ENCODE measurements around the gene NLRP3.
"Not testable (repeated sequence)": the region's sequence is repeated elsewhere in the genome, so short reads cannot be mapped to it uniquely, and the experiment has no call there.

Gene NLRP3

GRCh38 chr1:247390996-247391395, 25.0 kb upstream of the NLRP3 start:
- DNase-seq: no peak

DNA sequence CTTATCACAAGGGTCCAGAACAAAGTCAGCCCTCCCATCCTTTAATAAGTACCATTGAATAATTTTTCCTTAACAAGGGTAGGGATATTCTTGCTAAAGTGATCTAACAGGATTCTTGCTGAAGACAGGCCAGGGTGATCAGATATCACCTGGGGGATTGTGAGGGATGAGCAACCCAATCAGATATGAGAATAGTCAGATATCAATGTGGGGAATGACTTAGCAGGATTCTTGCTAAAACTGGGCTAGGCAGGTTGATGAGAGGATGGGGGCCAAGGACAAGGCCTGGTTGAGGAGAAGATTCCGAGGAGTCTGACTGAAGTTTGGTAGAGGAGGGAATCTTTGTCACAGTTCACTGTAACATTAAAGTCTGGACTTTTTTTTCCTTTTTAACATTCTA, 23.9 kb upstream of the NLRP3 start:
- DNase-seq: no peak

- not testable (repeated sequence) for DNase-seq
These were observed 20.9 kb upstream of the NLRP3 start for GRCh38 chr1:247395075-247395474.

- no peak for DNase-seq
These were observed 15.3 kb upstream of the NLRP3 start for GRCh38 chr1:247400685-247401084.

- DNase-seq: peak; percentile 50 to 76 (median 70)
These were observed 14.5 kb upstream of the NLRP3 start for GRCh38 chr1:247401310-247402119.

- DNase-seq: peak; percentile 58 to 81 (median 75)
These were observed 13.8 kb upstream of the NLRP3 start for GRCh38 chr1:247402120-247402675.

GRCh38 chr1:247406014-247406656, 9.8 kb upstream of the NLRP3 start:
- no peak for DNase-seq

- DNase-seq: peak; percentile 81 to 95 (median 88)
These were observed 8.8 kb upstream of the NLRP3 start for GRCh38 chr1:247407180-247407616.

- DNase-seq: peak; percentile 48 to 76 (median 53)
These were observed 7.9 kb upstream of the NLRP3 start for GRCh38 chr1:247408100-247408499.

DNA sequence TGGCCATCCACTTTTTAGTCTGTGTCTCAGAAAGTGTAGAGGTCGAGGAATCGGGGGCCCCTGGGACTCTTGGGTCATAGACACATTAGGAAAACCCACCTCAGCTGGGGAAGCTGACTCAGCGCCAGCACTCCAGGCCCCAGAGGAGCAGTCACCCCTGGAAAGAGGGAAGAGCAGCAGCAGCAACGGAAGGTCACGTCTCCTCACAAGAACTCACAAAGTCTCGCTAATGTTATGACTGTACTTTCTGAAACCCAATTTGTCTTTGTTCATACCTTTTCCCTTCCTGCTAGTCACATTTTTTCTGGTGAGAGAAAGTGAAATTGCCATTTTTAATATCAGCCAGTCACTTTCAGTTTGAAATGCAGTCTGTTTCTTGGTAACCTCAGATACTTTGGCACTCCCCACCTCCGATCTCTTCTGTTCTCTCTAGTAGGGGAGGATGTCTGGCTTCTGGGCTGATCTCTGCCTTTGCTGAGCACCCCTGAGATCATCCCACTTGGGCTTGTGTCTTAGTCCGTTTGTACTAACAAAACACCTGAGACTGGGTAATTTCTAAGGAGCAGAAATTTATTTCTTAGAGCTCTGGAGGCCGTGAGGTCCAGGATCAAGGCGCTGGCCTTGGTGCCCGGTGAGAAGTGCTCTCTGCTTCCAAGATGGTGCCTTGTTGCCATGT, 6.0 kb upstream of the NLRP3 start:
- peak; percentile 68 to 81 (median 74) for DNase-seq

GRCh38 chr1:247411621-247412327, 4.2 kb upstream of the NLRP3 start:
- peak; percentile 78 to 86 (median 86) for DNase-seq

- peak; percentile 69 to 92 (median 88) for DNase-seq
These were observed 1.9 kb downstream of the NLRP3 start for GRCh38 chr1:247417831-247418230.

GRCh38 chr1:247419336-247419735, 3.4 kb downstream of the NLRP3 start:
- DNase-seq: peak; percentile 35 to 56 (median 44)

DNA sequence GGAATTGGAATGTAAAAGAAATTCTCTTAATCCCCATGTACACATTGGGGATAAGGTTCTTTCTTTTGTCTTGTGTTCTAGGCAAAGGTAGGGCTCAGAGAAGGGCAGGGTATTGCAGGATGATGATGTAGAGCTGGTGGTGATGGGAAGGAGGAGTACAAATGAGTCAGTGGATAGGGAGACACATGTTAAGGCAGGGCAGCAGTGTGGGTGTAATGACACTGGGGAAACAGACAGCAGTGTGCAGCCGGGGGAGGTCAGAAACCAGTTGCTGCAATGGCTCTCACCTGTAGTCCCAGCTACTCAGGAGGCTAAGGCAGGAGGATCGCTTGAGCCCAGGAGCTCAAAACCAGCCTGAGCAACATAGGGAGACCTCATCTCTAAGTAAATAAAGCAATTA, 5.1 kb downstream of the NLRP3 start:
- DNase-seq: peak; percentile 67 to 78 (median 76)

- DNase-seq: no peak
These were observed 13.5 kb downstream of the NLRP3 start for GRCh38 chr1:247429496-247429895.

- peak; percentile 35 to 54 (median 39) for DNase-seq
These were observed 14.5 kb downstream of the NLRP3 start for GRCh38 chr1:247430434-247430833.

DNA sequence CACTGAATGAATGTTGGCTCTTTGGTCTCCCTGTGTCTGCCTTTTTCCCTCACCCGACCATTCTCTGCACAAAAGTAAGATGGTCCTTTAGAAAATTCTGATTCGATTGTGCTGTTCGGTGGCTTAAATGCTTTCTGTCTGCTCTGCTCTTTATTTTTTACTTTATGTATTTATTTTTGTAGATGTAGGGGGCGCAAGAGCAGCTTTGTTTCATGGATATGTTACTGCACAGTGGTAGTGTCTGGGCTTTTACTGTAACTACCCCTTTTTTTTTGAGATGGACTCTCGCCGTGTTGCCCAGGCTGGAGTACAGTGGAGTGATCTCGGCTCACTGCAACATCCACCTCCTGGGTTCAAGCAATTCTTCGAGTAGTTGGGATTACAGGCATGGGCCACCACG, 15.7 kb downstream of the NLRP3 start:
- peak in 1 of 3 donors; percentile 36 for DNase-seq

DNA sequence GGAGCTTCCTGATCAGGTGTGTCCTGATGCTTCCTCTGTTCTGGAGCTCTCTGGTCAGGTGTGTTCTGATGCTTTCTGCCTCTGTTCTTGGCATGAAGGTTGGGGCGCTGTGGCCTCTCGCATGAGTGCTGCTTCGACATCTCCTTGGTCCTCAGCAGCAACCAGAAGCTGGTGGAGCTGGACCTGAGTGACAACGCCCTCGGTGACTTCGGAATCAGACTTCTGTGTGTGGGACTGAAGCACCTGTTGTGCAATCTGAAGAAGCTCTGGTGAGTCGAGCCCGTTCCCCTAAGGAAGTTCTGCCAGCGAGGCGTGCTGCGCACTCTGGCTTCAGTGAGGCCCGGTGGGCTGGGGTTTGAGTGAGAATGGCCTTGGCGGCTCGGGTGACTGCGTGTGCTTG, 18.0 kb downstream of the NLRP3 start:
- DNase-seq: peak; percentile 70 to 72 (median 70)

DNA sequence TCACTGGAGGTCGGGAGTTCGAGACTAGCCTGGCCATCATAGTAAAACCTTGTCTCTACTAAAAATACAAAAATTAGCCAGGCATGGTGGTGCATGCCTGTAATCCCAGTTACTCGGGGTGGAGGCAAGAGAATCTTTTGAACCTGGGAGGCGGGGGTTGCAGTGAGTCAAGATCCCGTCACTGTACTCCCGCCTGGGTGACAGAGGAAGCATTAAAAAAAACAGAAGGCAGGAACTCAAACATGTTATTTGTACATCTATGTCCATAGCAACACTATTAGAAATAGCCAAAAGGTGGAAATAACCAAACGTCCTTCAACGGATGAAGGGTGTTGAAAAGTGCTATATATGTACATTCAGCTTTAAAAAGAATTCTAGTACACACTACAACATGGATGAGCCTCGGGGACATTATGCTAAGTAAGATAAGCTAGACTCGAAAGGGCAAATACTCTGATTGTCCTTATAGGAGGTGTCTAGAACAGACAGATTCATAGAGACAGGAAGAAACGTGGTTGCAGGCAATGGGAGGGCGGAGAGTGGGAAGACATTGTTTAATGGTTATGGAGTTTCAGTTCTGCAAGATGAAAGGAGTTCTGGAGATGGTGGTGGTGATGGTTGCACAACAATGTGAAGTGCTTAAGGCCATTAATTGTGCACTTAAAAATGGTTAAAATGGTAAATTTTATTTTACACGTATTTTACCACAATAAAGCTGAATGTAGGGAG, 19.2 kb downstream of the NLRP3 start:
- DNase-seq: peak; percentile 63 to 75 (median 70)

DNA sequence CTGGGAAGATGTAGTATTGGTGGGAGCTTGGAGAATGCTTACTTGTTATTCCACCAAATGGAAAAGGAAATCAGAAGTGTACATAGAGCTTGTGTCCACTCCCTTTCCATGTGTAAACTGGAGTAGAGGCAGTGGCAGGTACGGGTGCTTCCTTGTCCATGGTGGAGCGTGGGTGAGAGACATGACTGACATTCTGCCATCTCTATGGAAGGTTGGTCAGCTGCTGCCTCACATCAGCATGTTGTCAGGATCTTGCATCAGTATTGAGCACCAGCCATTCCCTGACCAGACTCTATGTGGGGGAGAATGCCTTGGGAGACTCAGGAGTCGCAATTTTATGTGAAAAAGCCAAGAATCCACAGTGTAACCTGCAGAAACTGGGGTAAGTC, 19.8 kb downstream of the NLRP3 start:
- no peak for DNase-seq

DNA sequence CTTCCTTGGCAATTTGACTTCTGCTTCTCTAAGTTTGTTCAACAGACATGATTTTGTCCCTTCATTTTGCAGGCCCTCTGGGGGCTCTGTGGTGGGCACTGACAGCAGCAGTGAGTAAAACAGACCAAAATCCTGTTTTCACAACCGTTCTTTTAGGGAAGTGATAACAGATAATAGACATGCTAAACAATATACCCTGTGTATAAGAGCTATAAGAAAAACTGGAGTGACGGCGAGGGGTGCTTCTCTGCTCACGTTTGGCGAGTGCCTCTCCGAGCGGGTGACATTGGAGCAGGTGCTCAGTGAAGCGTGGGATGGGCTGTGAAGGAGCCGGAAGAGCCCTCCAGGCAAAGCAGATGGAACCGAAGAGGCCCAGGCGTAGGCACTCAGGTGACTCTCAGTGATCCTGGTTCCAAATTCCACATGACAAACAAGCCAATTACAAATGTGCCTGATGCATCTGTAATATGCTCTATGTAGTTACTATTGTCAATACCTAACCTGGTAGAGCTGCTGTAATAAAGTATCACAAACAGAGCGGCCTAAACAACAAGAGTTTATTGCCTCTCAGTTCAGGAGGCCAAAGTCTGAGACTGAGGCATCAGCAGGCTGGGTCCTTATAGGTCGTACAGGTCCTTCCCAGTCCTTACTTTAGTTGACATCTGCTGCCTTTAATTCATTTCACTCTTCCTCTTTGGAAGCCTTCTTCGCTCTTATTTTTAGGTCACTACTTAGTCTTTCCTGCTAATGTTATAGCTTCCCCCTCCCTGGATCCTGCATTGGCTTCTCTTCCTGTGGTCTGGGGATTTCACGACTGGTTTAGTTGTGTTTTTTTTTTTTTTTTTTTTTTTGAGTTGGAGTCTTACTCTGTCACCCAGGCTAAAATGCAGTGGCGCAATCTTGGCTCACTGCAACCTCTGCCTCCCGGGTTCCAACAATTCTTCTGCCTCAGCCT, 21.9 kb downstream of the NLRP3 start:
- DNase-seq: peak; percentile 77 to 92 (median 81)
